Mesothelial cell of epicardium (in vitro differentiated cells): ENCODE measurements around the gene SYTL5. TPM values are rescaled to one million over a fixed set of nuclear protein-coding genes. Genes with fewer than 3 reads are reported as not detected.

Experiments
- DNase-seq, 2 experiments: peaks; one replicate each; pipeline ENCODE4 v3.0.0; 2021; ENCODE audit warnings: low spot score in 2 of 2; ENCODE audit not compliant: unreplicated experiment in 2 of 2
- H3K27ac Mint-ChIP-seq: 2 replicates; pipeline ENCODE4 v1.8.0; 2021; ENCODE audit warnings: mixed read lengths
- H3K27me3 Mint-ChIP-seq: 2 replicates; pipeline ENCODE4 v1.8.0; 2021; ENCODE audit warnings: low read depth, mixed read lengths
- H3K36me3 Mint-ChIP-seq: 2 replicates; pipeline ENCODE4 v1.8.0; 2021; ENCODE audit warnings: mixed read lengths
- H3K4me1 Mint-ChIP-seq: 2 replicates; pipeline ENCODE4 v1.8.0; 2021; ENCODE audit warnings: mixed read lengths
- H3K4me3 Mint-ChIP-seq: 2 replicates; pipeline ENCODE4 v1.8.0; 2021; ENCODE audit warnings: mild to moderate bottlenecking, moderate library complexity, mixed read lengths
- H3K9me3 Mint-ChIP-seq: 2 replicates; pipeline ENCODE4 v1.8.0; 2021; ENCODE audit warnings: mixed read lengths
- CTCF ChIP-seq: fragments of 200-600 bp; sonication (generic); IDR thresholded peaks from one replicate; pipeline ENCODE4 v1.5.0; 2021; ENCODE audit warnings: antibody characterized with exemption; ENCODE audit not compliant: unreplicated experiment
- total RNA-seq: library from RNA; stranded (reverse); gene quantifications from 3 replicates; pipeline ENCODE4 v1.2.1, GENCODE V29; 2021

Gene SYTL5
- total RNA-seq, 1 donor from 2014 or later, result 2.2 TPM

DNA sequence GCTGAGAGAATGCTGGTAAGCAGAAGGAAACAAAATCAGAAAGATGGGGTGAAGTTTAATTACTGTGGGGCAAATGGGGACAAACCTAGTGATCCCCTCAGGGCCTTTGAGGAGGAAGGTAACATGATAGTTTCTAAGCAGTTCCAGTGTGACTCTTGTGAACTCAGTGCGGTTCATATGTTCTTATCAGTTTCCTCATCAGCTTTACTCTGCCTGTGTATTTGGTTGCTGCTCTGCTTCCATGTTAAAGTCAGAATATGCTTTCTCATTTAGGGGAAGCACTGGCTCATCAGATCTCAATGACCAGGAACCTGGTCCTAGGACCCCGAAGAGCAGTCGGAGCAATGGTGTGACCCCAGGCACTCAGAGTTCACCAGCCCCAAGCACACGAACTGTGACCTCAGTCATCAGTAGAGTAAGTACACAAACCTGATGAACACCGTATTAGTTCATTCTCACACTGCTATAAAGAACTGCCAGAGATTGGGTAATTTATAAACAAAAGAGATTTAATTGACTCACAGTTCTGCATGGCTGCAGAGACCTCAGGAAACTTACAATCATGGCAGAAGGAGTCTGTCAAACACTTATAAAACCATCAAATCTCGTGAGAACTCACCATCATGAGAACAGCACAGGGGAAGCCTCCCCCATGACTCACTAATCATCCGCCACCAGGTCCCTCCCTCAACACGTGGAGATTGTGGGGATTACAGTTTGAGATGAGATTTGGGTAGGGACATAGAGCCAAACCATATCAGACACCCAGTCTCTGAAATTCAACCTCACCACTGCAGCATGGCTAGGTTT is 83.0 kb downstream of the SYTL5 start:
- Mint-ChIP-seq H3K27ac (no peak overlapping the region), H3K36me3 (no peaks in the 10 kb centered on the region), H3K27me3 (no peaks in the 10 kb centered on the region), H3K9me3 (peaks cover 27% of the 10 kb centered on the region), H3K4me3 (no peak overlapping the region), H3K4me1 (peaks cover 15% of the 10 kb centered on the region)
- TF ChIP-seq CTCF, result no peak
- DNase-seq, result no peak

DNA sequence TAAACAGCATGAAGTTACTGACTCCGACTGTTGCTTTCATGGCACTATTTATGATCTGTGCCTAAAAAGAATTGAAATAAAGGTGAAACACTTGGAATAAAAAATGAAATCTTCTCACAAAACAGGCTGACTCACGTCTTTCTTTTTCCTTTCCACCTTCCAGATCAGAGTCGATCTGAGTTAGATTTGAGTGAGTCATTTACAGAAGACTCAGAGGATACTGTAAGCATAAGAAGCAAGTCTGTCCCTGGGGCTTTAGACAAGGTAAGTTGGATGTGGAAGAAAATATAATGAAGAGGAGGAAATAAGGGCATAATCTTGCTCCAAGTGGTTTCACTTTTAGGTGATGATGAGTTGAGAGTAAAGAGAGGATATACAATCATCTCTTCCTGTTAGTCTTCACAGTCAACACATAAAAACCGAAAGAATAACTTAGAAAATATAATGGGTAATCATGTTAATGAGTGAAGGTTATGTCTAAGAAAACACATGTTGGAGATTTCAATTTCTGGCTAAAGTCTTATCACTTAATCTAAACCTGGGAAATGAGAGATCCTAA is 89.7 kb downstream of the SYTL5 start:
- Mint-ChIP-seq H3K36me3 (no peaks in the 10 kb centered on the region), H3K9me3 (peaks cover 33% of the 10 kb centered on the region), H3K4me3 (no peak overlapping the region), H3K4me1 (peaks cover 4% of the 10 kb centered on the region), H3K27ac (no peak overlapping the region), H3K27me3 (no peaks in the 10 kb centered on the region)
- TF ChIP-seq CTCF, result no peak
- DNase-seq, result no peak

GRCh38 chrX:38099688-38100087 is 93.3 kb downstream of the SYTL5 start:
- Mint-ChIP-seq H3K9me3 (peaks cover 42% of the 10 kb centered on the region), H3K4me3 (no peak overlapping the region), H3K27ac (no peak overlapping the region), H3K27me3 (no peaks in the 10 kb centered on the region), H3K4me1 (peaks cover 4% of the 10 kb centered on the region), H3K36me3 (no peaks in the 10 kb centered on the region)
- DNase-seq, result no peak
- TF ChIP-seq CTCF, result no peak

GRCh38 chrX:38102240-38102639 is 95.9 kb downstream of the SYTL5 start:
- no peaks in the 10 kb centered on the region for H3K27me3 Mint-ChIP-seq
- H3K36me3 Mint-ChIP-seq, result no peaks in the 10 kb centered on the region
- no peak for DNase-seq
- H3K4me1 Mint-ChIP-seq, result no peaks in the 10 kb centered on the region
- peaks cover 45% of the 10 kb centered on the region for H3K9me3 Mint-ChIP-seq
- TF ChIP-seq CTCF, result no peak
- no peak overlapping the region for H3K4me3 Mint-ChIP-seq
- H3K27ac Mint-ChIP-seq, result no peak overlapping the region

- Mint-ChIP-seq H3K9me3 (peaks cover 47% of the 10 kb centered on the region), H3K27ac (no peak overlapping the region), H3K27me3 (no peaks in the 10 kb centered on the region), H3K4me1 (no peaks in the 10 kb centered on the region), H3K4me3 (no peak overlapping the region), H3K36me3 (no peaks in the 10 kb centered on the region)
- DNase-seq, result no peak
- TF ChIP-seq CTCF, result no peak
These were observed 96.5 kb downstream of the SYTL5 start for GRCh38 chrX:38102875-38103274.
